Measurements from ENCODE around the gene CWF19L1.
"Not testable (repeated sequence)": the region's sequence is repeated elsewhere in the genome, so short reads cannot be mapped to it uniquely, and the experiment has no call there.

- TF ChIP-seq CTCF (conservative IDR thresholded peaks at IDR 0.05; ENCODE audit: low read depth in 2 of 2); REST (IDR thresholded peaks at IDR 0.05; ENCODE audit: unreplicated experiment); POLR2AphosphoS5 (IDR thresholded peaks at IDR 0.05; ENCODE audit: low read depth); EZH2 (IDR thresholded peaks at IDR 0.05; ENCODE audit: low read depth, unreplicated experiment); JUNB (IDR thresholded peaks at IDR 0.05; ENCODE audit: unreplicated experiment); ZNF462 (CRISPR knock-in tag; IDR thresholded peaks at IDR 0.05); ETS1 (IDR thresholded peaks at IDR 0.05); EZH2phosphoT487 (IDR thresholded peaks at IDR 0.05; ENCODE audit: unreplicated experiment); ZNF331 (CRISPR knock-in tag; IDR thresholded peaks at IDR 0.05; ENCODE audit: low read depth); ZNF114 (CRISPR knock-in tag; IDR thresholded peaks at IDR 0.05): not testable (repeated sequence)
- TF ChIP-seq CREB1 (CRISPR knock-in tag; IDR thresholded peaks at IDR 0.05; ENCODE audit: low read depth), result 0 out of 2 replicates have a peak, but pooled peaks have one; percentile 28
- TF ChIP-seq NANOG (IDR thresholded peaks at IDR 0.05; ENCODE audit: borderline replicate concordance), result 0 out of 2 replicates have a peak, but pooled peaks have one; percentile 38
These were observed 33.7 kb upstream of the CWF19L1 start for GRCh38 chr10:100301123-100301522.
